K562 (cell line): ENCODE results near the gene VSNL1. TPM values are rescaled to one million over a fixed set of nuclear protein-coding genes. Genes with fewer than 3 reads are reported as not detected.

Source experiments
- ESRRA ChIP-seq: fragments of 450-650 bp; IDR thresholded peaks from 2 replicates; pipeline ENCODE4 v1.6.1; 2014; ENCODE audit warnings: low read depth, mild to moderate bottlenecking, moderate library complexity, borderline replicate concordance
- FOS ChIP-seq: IDR thresholded peaks from 3 replicates; pipeline ENCODE4 v1.6.1; 2011; ENCODE audit not compliant: insufficient read length; ENCODE audit errors: extremely low read depth
- HNRNPLL ChIP-seq: fragments of 200-400 bp; formaldehyde crosslinking; IDR thresholded peaks from 2 replicates; pipeline ENCODE4 v1.6.1; 2017; ENCODE audit warnings: low read length, low read depth, mild to moderate bottlenecking; ENCODE audit not compliant: poor library complexity, severe bottlenecking
- MYBL2 ChIP-seq, 2 experiments: fragments of 450-650 bp in 1 of 2; sonication (generic) in 1 of 2; formaldehyde crosslinking in 1 of 2; IDR thresholded peaks; 2 replicates each; pipeline versions ENCODE4 v1.6.1 to v1.8.1; 2017 to 2022; ENCODE audit warnings: borderline replicate concordance in 1 of 2, inconsistent platforms in 1 of 2, low read depth in 1 of 2, mild to moderate bottlenecking in 1 of 2, missing genetic modification reagents in 1 of 2, moderate library complexity in 1 of 2
- NFYB ChIP-seq: IDR thresholded peaks from 2 replicates; pipeline ENCODE4 v1.6.1; 2011; ENCODE audit warnings: mild to moderate bottlenecking, moderate library complexity; ENCODE audit not compliant: insufficient read length; ENCODE audit errors: extremely low read depth
- RNF2 ChIP-seq: sonication (generic); IDR thresholded peaks from 2 replicates; pipeline ENCODE4 v1.6.1; 2016
- STAT5B ChIP-seq: fragments of 250-450 bp; sonication (Bioruptor Pico); IDR thresholded peaks from 2 replicates; pipeline ENCODE4 v1.8.0; 2021; ENCODE audit warnings: mild to moderate bottlenecking, inconsistent platforms
- ZC3H11A ChIP-seq: IDR thresholded peaks from 2 replicates; pipeline ENCODE4 v1.6.1; 2012; ENCODE audit warnings: low read depth, low read length, improper control_type of control experiment
- ZNF124 ChIP-seq: sonication (generic); formaldehyde crosslinking; IDR thresholded peaks from 2 replicates; pipeline ENCODE4 v1.8.1; 2022; ENCODE audit warnings: missing genetic modification reagents
- ZNF175 ChIP-seq: fragments of 200-800 bp; sonication (Bioruptor generic); IDR thresholded peaks from 2 replicates; pipeline ENCODE4 v1.6.1; 2016; ENCODE audit warnings: low read depth, mild to moderate bottlenecking, missing genetic modification characterization, missing compliant biosample characterization
- ZNF431 ChIP-seq: sonication (generic); formaldehyde crosslinking; IDR thresholded peaks from 2 replicates; pipeline ENCODE4 v1.8.0; 2022; ENCODE audit warnings: mild to moderate bottlenecking, missing genetic modification reagents
- ZNF717 ChIP-seq: fragments of 250-450 bp; sonication (Bioruptor Pico); IDR thresholded peaks from 2 replicates; pipeline ENCODE4 v1.5.0; 2021
- ZNF75A ChIP-seq: fragments of 450-650 bp; formaldehyde crosslinking; IDR thresholded peaks from 2 replicates; pipeline ENCODE4 v1.4.0; 2020; ENCODE audit warnings: mild to moderate bottlenecking
- polyA plus RNA-seq, 8 experiments: library from polyadenylated mRNA; depleted of rRNA in 4 of 8; stranded (reverse) in 5 of 8; unstranded in 3 of 8; fragments of >200 nt; fragmentation: Nextera tagmentation in 2 of 8; fragmentation: Illumina TruSeq in 1 of 8; extraction: Ambion mirVana in 2 of 8; extraction: Trizol in 1 of 8; gene quantifications; 2 replicates each; pipeline versions ENCODE4 v1.2.1 to v1.2.3, GENCODE V29; 2011 to 2014; ENCODE audit warnings: inconsistent platforms in 1 of 8, missing spikeins in 1 of 8
- total RNA-seq, 7 experiments: library from RNA; depleted of rRNA in 6 of 7; stranded (reverse); fragments of >200 nt in 6 of 7; fragmentation: Illumina TruSeq in 2 of 7; extraction: Trizol in 2 of 7; gene quantifications; 2 replicates each; pipeline versions ENCODE4 v1.2.1 to v1.2.3, GENCODE V29; 2011 to 2021; ENCODE audit warnings: low replicate concordance in 1 of 7
- TF ChIP-seq, protein P1 (sequence below): fragments of 250-450 bp; sonication (Bioruptor Pico); IDR thresholded peaks from 2 replicates; pipeline ENCODE4 v1.4.0; 2020; ENCODE audit warnings: mild to moderate bottlenecking
- TF ChIP-seq, protein P2 (sequence below): fragments of 250-450 bp; sonication (Bioruptor Pico); IDR thresholded peaks from 2 replicates; pipeline ENCODE4 v1.9.0; 2021; ENCODE audit warnings: mild to moderate bottlenecking
- TF ChIP-seq, protein P3 (sequence below): fragments of 450-650 bp; formaldehyde crosslinking; IDR thresholded peaks from 2 replicates; pipeline ENCODE4 v1.4.0; 2020; ENCODE audit warnings: mild to moderate bottlenecking, moderate library complexity
- TF ChIP-seq, protein P4 (sequence below): fragments of 450-650 bp; IDR thresholded peaks from 2 replicates; pipeline ENCODE4 v1.6.1; 2016
- TF ChIP-seq, protein P5 (sequence below): sonication (generic); formaldehyde crosslinking; IDR thresholded peaks from 2 replicates; pipeline ENCODE4 v1.8.1; 2023; ENCODE audit warnings: mild to moderate bottlenecking, missing genetic modification reagents
- TF ChIP-seq, protein P6 (sequence below): sonication (generic); IDR thresholded peaks from 2 replicates; pipeline ENCODE4 v1.6.1; 2016

VSNL1 gene
- total and polyA plus RNA-seq, 9 of the 15 experiments (the other 6 are each of a cell fraction or from before 2014, with no cell fraction given), result 0.20 TPM; not detected in 8

DNA sequence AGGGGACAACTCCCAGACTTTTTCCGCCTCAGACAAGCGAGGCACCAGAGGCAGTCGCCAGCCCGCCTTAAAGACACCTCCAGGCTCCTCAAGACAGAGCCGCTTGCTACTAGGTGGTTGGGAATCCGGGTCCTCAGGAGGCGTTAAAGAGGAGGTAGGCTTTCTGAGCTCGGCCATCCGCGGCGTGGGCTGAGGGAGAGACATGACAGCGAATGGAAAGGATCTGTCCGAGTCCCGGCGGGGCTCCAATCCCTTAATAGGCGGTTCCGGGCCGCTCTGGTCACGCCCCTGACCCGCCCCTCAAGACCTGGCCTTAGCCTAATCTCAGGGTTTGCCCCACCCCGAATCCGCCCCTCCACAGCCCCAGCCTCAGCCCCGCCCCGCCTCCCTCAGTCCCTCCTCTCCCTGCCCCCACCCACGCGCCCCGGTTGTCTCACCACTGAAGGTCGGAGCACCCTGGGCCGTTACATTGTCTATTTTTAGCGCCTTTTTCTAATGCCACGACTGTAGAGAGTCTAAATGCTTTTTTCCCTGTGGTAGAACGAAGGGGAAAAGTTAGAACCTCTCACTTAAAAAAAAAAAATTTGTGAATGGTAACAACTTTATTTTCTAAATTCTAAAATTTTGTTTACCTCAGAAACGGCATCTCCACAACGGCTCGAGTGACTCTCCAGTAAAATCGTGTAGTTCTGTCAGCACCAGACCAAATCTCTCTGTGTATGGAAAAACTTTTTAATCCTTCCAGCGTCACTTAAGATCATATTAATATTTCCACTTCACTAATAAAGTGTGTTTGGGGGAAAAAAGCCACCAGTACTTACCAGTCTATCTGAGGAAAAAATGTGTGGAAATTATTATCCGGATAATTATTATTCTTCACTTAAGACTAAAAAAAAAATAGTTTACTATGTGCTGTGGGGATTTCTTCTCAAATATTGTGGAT is 22.0 kb upstream of the VSNL1 start, which contains the start of gene RAD51AP2 (continued):
- TF ChIP-seq ZNF124 (CRISPR knock-in tag) (no peak), MYBL2 (IDR thresholded peaks at IDR 0.05; ENCODE audit: low read depth) (peak; percentile 63), MYBL2 (CRISPR knock-in tag; IDR thresholded peaks at IDR 0.05; ENCODE audit: borderline replicate concordance) (no peak), NFYB (peak; percentile 50), ZNF431 (CRISPR knock-in tag) (no peak), RNF2 (peak; percentile 51; the same call in 1 of the 2 replicates), FOS (no peak), ZC3H11A (no peak), HNRNPLL (no peak), ESRRA (no peak), ZNF717 (no peak), ZNF175 (no peak), ZNF75A (CRISPR knock-in tag) (no peak), STAT5B (CRISPR knock-in tag) (no peak)
- TF ChIP-seq, protein P1, sequence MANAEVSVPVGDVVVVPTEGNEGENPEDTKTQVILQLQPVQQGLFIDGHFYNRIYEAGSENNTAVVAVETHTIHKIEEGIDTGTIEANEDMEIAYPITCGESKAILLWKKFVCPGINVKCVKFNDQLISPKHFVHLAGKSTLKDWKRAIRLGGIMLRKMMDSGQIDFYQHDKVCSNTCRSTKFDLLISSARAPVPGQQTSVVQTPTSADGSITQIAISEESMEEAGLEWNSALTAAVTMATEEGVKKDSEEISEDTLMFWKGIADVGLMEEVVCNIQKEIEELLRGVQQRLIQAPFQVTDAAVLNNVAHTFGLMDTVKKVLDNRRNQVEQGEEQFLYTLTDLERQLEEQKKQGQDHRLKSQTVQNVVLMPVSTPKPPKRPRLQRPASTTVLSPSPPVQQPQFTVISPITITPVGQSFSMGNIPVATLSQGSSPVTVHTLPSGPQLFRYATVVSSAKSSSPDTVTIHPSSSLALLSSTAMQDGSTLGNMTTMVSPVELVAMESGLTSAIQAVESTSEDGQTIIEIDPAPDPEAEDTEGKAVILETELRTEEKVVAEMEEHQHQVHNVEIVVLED (CRISPR knock-in tag), result no peak
- TF ChIP-seq, protein P2, sequence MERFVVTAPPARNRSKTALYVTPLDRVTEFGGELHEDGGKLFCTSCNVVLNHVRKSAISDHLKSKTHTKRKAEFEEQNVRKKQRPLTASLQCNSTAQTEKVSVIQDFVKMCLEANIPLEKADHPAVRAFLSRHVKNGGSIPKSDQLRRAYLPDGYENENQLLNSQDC (CRISPR knock-in tag), result no peak
- TF ChIP-seq, protein P3, sequence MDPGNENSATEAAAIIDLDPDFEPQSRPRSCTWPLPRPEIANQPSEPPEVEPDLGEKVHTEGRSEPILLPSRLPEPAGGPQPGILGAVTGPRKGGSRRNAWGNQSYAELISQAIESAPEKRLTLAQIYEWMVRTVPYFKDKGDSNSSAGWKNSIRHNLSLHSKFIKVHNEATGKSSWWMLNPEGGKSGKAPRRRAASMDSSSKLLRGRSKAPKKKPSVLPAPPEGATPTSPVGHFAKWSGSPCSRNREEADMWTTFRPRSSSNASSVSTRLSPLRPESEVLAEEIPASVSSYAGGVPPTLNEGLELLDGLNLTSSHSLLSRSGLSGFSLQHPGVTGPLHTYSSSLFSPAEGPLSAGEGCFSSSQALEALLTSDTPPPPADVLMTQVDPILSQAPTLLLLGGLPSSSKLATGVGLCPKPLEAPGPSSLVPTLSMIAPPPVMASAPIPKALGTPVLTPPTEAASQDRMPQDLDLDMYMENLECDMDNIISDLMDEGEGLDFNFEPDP, result no peak
- TF ChIP-seq, protein P4, sequence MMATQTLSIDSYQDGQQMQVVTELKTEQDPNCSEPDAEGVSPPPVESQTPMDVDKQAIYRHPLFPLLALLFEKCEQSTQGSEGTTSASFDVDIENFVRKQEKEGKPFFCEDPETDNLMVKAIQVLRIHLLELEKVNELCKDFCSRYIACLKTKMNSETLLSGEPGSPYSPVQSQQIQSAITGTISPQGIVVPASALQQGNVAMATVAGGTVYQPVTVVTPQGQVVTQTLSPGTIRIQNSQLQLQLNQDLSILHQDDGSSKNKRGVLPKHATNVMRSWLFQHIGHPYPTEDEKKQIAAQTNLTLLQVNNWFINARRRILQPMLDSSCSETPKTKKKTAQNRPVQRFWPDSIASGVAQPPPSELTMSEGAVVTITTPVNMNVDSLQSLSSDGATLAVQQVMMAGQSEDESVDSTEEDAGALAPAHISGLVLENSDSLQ, result peak; percentile 84
- TF ChIP-seq, protein P5, sequence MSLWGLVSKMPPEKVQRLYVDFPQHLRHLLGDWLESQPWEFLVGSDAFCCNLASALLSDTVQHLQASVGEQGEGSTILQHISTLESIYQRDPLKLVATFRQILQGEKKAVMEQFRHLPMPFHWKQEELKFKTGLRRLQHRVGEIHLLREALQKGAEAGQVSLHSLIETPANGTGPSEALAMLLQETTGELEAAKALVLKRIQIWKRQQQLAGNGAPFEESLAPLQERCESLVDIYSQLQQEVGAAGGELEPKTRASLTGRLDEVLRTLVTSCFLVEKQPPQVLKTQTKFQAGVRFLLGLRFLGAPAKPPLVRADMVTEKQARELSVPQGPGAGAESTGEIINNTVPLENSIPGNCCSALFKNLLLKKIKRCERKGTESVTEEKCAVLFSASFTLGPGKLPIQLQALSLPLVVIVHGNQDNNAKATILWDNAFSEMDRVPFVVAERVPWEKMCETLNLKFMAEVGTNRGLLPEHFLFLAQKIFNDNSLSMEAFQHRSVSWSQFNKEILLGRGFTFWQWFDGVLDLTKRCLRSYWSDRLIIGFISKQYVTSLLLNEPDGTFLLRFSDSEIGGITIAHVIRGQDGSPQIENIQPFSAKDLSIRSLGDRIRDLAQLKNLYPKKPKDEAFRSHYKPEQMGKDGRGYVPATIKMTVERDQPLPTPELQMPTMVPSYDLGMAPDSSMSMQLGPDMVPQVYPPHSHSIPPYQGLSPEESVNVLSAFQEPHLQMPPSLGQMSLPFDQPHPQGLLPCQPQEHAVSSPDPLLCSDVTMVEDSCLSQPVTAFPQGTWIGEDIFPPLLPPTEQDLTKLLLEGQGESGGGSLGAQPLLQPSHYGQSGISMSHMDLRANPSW (CRISPR knock-in tag), result no peak
- TF ChIP-seq, protein P6, sequence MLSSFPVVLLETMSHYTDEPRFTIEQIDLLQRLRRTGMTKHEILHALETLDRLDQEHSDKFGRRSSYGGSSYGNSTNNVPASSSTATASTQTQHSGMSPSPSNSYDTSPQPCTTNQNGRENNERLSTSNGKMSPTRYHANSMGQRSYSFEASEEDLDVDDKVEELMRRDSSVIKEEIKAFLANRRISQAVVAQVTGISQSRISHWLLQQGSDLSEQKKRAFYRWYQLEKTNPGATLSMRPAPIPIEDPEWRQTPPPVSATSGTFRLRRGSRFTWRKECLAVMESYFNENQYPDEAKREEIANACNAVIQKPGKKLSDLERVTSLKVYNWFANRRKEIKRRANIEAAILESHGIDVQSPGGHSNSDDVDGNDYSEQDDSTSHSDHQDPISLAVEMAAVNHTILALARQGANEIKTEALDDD, result no peak
